Mesenchymal stem cell (in vitro differentiated cells and primary cell): ENCODE results near the gene MAP2K5.

Experiments used
- DNase-seq: peaks from one replicate; pipeline ENCODE4 v3.0.0-alpha.2; 2013
- H2AFZ ChIP-seq: one replicate; pipeline ENCODE4 v1.6.1; 2013; ENCODE audit warnings: low read depth, mild to moderate bottlenecking, control low read depth, inconsistent platforms, low read length, moderate library complexity
- H2AK5ac ChIP-seq: 2 replicates; pipeline ENCODE4 v1.6.1; 2013; ENCODE audit warnings: low read length, moderate library complexity, mild to moderate bottlenecking, inconsistent platforms; ENCODE audit not compliant: severe bottlenecking
- H2BK120ac ChIP-seq: one replicate; pipeline ENCODE4 v1.6.1; 2013; ENCODE audit warnings: low read depth, mild to moderate bottlenecking, inconsistent platforms, low read length, moderate library complexity
- H2BK12ac ChIP-seq, 2 experiments: one replicate each; pipeline ENCODE4 v1.6.1; 2013; ENCODE audit warnings: inconsistent platforms in 2 of 2, low read length in 2 of 2, mild to moderate bottlenecking in 2 of 2, moderate library complexity in 2 of 2, control low read depth in 1 of 2
- H2BK15ac ChIP-seq: one replicate; pipeline ENCODE4 v1.6.1; 2013; ENCODE audit warnings: mild to moderate bottlenecking, low read depth, inconsistent platforms; ENCODE audit not compliant: poor library complexity, severe bottlenecking
- H2BK5ac ChIP-seq: 2 replicates; pipeline ENCODE4 v1.6.1; 2013; ENCODE audit warnings: low read depth, mild to moderate bottlenecking, low read length, control low read depth, inconsistent platforms; ENCODE audit not compliant: poor library complexity, severe bottlenecking
- H3K14ac ChIP-seq, 2 experiments: one replicate each; pipeline ENCODE4 v1.6.1; 2013; ENCODE audit warnings: inconsistent platforms in 2 of 2, low read length in 2 of 2, control low read depth in 1 of 2, mild to moderate bottlenecking in 1 of 2, moderate library complexity in 1 of 2
- H3K18ac ChIP-seq, 2 experiments: one replicate each; pipeline ENCODE4 v1.6.1; 2013; ENCODE audit warnings: inconsistent platforms in 2 of 2, low read length in 2 of 2, control low read depth in 1 of 2, low read depth in 1 of 2, mild to moderate bottlenecking in 1 of 2
- H3K23ac ChIP-seq, 2 experiments: one replicate each; pipeline ENCODE4 v1.6.1; 2013; ENCODE audit warnings: inconsistent platforms in 2 of 2, low read length in 2 of 2, mild to moderate bottlenecking in 2 of 2, moderate library complexity in 2 of 2, control low read depth in 1 of 2
- H3K27ac ChIP-seq: 2 replicates; pipeline ENCODE4 v1.5.1; 2013; ENCODE audit warnings: mild to moderate bottlenecking, moderate library complexity, low read length, control low read depth, inconsistent platforms; ENCODE audit not compliant: poor library complexity, severe bottlenecking
- H3K27me3 ChIP-seq, 2 experiments: 2 replicates each; pipeline versions ENCODE4 v1.6.1 to v1.7.0; 2013; ENCODE audit warnings: low read length in 2 of 2, mild to moderate bottlenecking in 2 of 2, moderate library complexity in 2 of 2, control low read depth in 1 of 2, inconsistent platforms in 1 of 2; ENCODE audit not compliant: control insufficient read depth in 1 of 2, insufficient read depth in 1 of 2
- H3K36me3 ChIP-seq, 2 experiments: 2 replicates each; pipeline versions ENCODE4 v1.6.1 to v1.7.0; 2013; ENCODE audit warnings: low read length in 2 of 2, control low read depth in 1 of 2, inconsistent platforms in 1 of 2, low read depth in 1 of 2, mild to moderate bottlenecking in 1 of 2; ENCODE audit not compliant: insufficient read depth in 2 of 2, control insufficient read depth in 1 of 2
- H3K4ac ChIP-seq, 2 experiments: one replicate each; pipeline ENCODE4 v1.6.1; 2013; ENCODE audit warnings: inconsistent platforms in 2 of 2, low read length in 2 of 2, mild to moderate bottlenecking in 2 of 2, moderate library complexity in 2 of 2, control low read depth in 1 of 2, low read depth in 1 of 2
- H3K4me1 ChIP-seq: 2 replicates; pipeline ENCODE4 v1.6.1; 2013; ENCODE audit warnings: low read depth, low read length, control low read depth; ENCODE audit not compliant: control insufficient read depth, insufficient read depth
- H3K4me2 ChIP-seq: 2 replicates; pipeline ENCODE4 v1.6.1; 2013; ENCODE audit warnings: low read length, mild to moderate bottlenecking, inconsistent platforms; ENCODE audit not compliant: poor library complexity, severe bottlenecking
- H3K4me3 ChIP-seq, 2 experiments: 2 replicates each; pipeline versions ENCODE4 v1.5.1 to v1.7.0; 2013; ENCODE audit warnings: low read length in 2 of 2, mild to moderate bottlenecking in 2 of 2, control low read depth in 1 of 2, low read depth in 1 of 2; ENCODE audit not compliant: insufficient read depth in 1 of 2
- H3K79me1 ChIP-seq: replicated peaks from 2 replicates; pipeline ENCODE4 v1.6.1; 2013; ENCODE audit warnings: mild to moderate bottlenecking, control low read depth, low read length, inconsistent platforms; ENCODE audit not compliant: poor library complexity, severe bottlenecking
- H3K9ac ChIP-seq: 2 replicates; pipeline ENCODE4 v1.7.0; 2013; ENCODE audit warnings: mild to moderate bottlenecking, low read length, moderate library complexity
- H3K9me3 ChIP-seq: 2 replicates; pipeline ENCODE4 v1.7.0; 2013; ENCODE audit warnings: mild to moderate bottlenecking, low read length; ENCODE audit not compliant: control insufficient read depth
- H4K8ac ChIP-seq: one replicate; pipeline ENCODE4 v1.6.1; 2013; ENCODE audit warnings: inconsistent platforms, mild to moderate bottlenecking, low read length, moderate library complexity
- H4K91ac ChIP-seq: one replicate; pipeline ENCODE4 v1.6.1; 2013; ENCODE audit warnings: mild to moderate bottlenecking, low read length, inconsistent platforms
- WGBS: methylation state at CpG from one replicate; pipeline ENCODE4 v1.1.7; 2013; ENCODE audit warnings: mixed read lengths; 5-methylcytosine and 5-hydroxymethylcytosine counted together

MAP2K5 gene

GRCh38 chr15:67607329-67607728, 64.8 kb downstream of the MAP2K5 start:
- Histone ChIP-seq H3K4me2 (no peak overlapping the region), H2BK15ac (no peak overlapping the region), H4K8ac (no peak overlapping the region), H3K79me1 (no peaks in the 10 kb centered on the region), H3K27me3 (no peaks in the 10 kb centered on the region), H3K4me1 (no peaks in the 10 kb centered on the region), H4K91ac (no peak overlapping the region), H2BK5ac (no peak overlapping the region), H2BK12ac (no peak overlapping the region), H3K23ac (no peak overlapping the region), H3K9me3 (no peaks in the 10 kb centered on the region), H3K36me3 (peaks cover 0 to 16% of the 10 kb centered on the region in 2 experiments), H3K9ac (no peak overlapping the region), H3K14ac (no peak overlapping the region), H3K18ac (no peak overlapping the region), H2AFZ (no peak overlapping the region), H3K4ac (no peak overlapping the region), H2BK120ac (no peak overlapping the region), H3K27ac (no peak overlapping the region), H2AK5ac (no peak overlapping the region), H3K4me3 (no peak overlapping the region)
- 97% methylated on average over 4 of the region's 4 CpGs for WGBS
- no peak for DNase-seq

GRCh38 chr15:67607959-67608637, 65.6 kb downstream of the MAP2K5 start:
- no peak overlapping the region for H2BK120ac ChIP-seq
- H3K18ac ChIP-seq, result no peak overlapping the region
- H2AK5ac ChIP-seq, result no peak overlapping the region
- H3K36me3 ChIP-seq, result peaks cover 0 to 13% of the 10 kb centered on the region in 2 experiments
- H3K4me1 ChIP-seq, result no peaks in the 10 kb centered on the region
- H3K23ac ChIP-seq, result no peak overlapping the region
- no peak overlapping the region for H3K27ac ChIP-seq
- no peak for DNase-seq
- H3K9me3 ChIP-seq, result no peaks in the 10 kb centered on the region
- H3K27me3 ChIP-seq, result no peaks in the 10 kb centered on the region
- no peak overlapping the region for H2BK5ac ChIP-seq
- no peak overlapping the region for H3K4me3 ChIP-seq
- H2BK15ac ChIP-seq, result no peak overlapping the region
- WGBS, result 86% methylated on average over 3 of the region's 3 CpGs
- H3K4ac ChIP-seq, result no peak overlapping the region
- H3K14ac ChIP-seq, result no peak overlapping the region
- H3K9ac ChIP-seq, result no peak overlapping the region
- no peak overlapping the region for H2BK12ac ChIP-seq
- no peak overlapping the region for H2AFZ ChIP-seq
- no peaks in the 10 kb centered on the region for H3K79me1 ChIP-seq
- H4K91ac ChIP-seq, result no peak overlapping the region
- H3K4me2 ChIP-seq, result no peak overlapping the region
- no peak overlapping the region for H4K8ac ChIP-seq

GRCh38 chr15:67608638-67608959, 66.1 kb downstream of the MAP2K5 start:
- Histone ChIP-seq H2AFZ (no peak overlapping the region), H3K36me3 (peaks cover 0 to 13% of the 10 kb centered on the region in 2 experiments), H3K4me1 (no peaks in the 10 kb centered on the region), H3K27me3 (no peaks in the 10 kb centered on the region), H3K9ac (no peak overlapping the region), H2BK5ac (no peak overlapping the region), H3K79me1 (no peaks in the 10 kb centered on the region), H3K14ac (no peak overlapping the region), H3K27ac (no peak overlapping the region), H3K4me3 (no peak overlapping the region), H4K8ac (no peak overlapping the region), H2AK5ac (no peak overlapping the region), H4K91ac (no peak overlapping the region), H3K23ac (no peak overlapping the region), H3K18ac (no peak overlapping the region), H3K9me3 (no peaks in the 10 kb centered on the region), H3K4ac (no peak overlapping the region), H2BK120ac (no peak overlapping the region), H2BK12ac (no peak overlapping the region), H3K4me2 (no peak overlapping the region), H2BK15ac (no peak overlapping the region)
- DNase-seq, result no peak
- WGBS, result 89% methylated on average over 2 of the region's 2 CpGs

GRCh38 chr15:67611370-67612369, 69.2 kb downstream of the MAP2K5 start:
- Histone ChIP-seq H3K4me3 (no peak overlapping the region), H2BK12ac (peak overlapping the region in 1 of 2 experiments; percentile 90)
- 71% methylated on average over 5 of the region's 6 CpGs for WGBS

More at GRCh38 chr15:67611370-67612369, 69.2 kb downstream of the MAP2K5 start:
- Histone ChIP-seq H2BK5ac (no peak overlapping the region), H3K4me2 (no peak overlapping the region), H3K27ac (no peak overlapping the region), H3K4me1 (no peaks in the 10 kb centered on the region), H3K23ac (no peak overlapping the region), H2AK5ac (no peak overlapping the region), H3K79me1 (no peaks in the 10 kb centered on the region), H3K9ac (no peak overlapping the region), H2AFZ (no peak overlapping the region), H3K27me3 (no peaks in the 10 kb centered on the region), H3K36me3 (peaks cover 0 to 13% of the 10 kb centered on the region in 2 experiments), H3K14ac (no peak overlapping the region), H4K8ac (peak overlapping the region; percentile 60), H3K9me3 (no peaks in the 10 kb centered on the region), H4K91ac (peak overlapping the region; percentile 83), H2BK120ac (peak overlapping the region; percentile 73), H3K18ac (peak overlapping the region in 1 of 2 experiments; percentile 75), H3K4ac (no peak overlapping the region), H2BK15ac (no peak overlapping the region)
- peak; percentile 19 for DNase-seq
